H1 (cell line): ENCODE measurements around the gene CACNA2D1. TPM values are rescaled to one million over a fixed set of nuclear protein-coding genes. Genes with fewer than 3 reads are reported as not detected.

Experiments used
- CREB1 ChIP-seq: IDR thresholded peaks from 2 replicates; pipeline ENCODE4 v1.6.1; 2012; ENCODE audit warnings: inconsistent platforms
- POLR2A ChIP-seq, 2 experiments: IDR thresholded peaks; 1 replicate in 1 of 2; 2 replicates in 1 of 2; pipeline ENCODE4 v1.6.1; 2011; ENCODE audit warnings: low read depth in 2 of 2, low read length in 2 of 2, mild to moderate bottlenecking in 2 of 2; ENCODE audit errors: control extremely low read depth in 1 of 2
- RFX5 ChIP-seq: IDR thresholded peaks from 2 replicates; pipeline ENCODE4 v1.6.1; 2011; ENCODE audit warnings: low read depth, low read length, improper control_type of control experiment, borderline replicate concordance
- RNF2 ChIP-seq: fragments of 200-900, 300-1000 bp; sonication (generic); IDR thresholded peaks from 2 replicates; pipeline ENCODE4 v1.7.1; 2016; ENCODE audit warnings: borderline replicate concordance, low read depth, mild to moderate bottlenecking, antibody characterized with exemption, low read length; ENCODE audit not compliant: poor library complexity, severe bottlenecking; ENCODE audit errors: missing control alignments
- RXRA ChIP-seq: IDR thresholded peaks from 2 replicates; pipeline ENCODE4 v1.6.1; 2011; ENCODE audit warnings: low read depth, mild to moderate bottlenecking, low read length, moderate library complexity; ENCODE audit not compliant: insufficient read depth
- TCF12 ChIP-seq: IDR thresholded peaks from 2 replicates; pipeline ENCODE4 v1.6.1; 2011; ENCODE audit warnings: low read depth, mild to moderate bottlenecking, low read length
- polyA plus RNA-seq, 7 experiments: library from polyadenylated mRNA; depleted of rRNA in 3 of 7; stranded (reverse) in 5 of 7; unstranded in 2 of 7; fragments of >200 nt in 5 of 7; fragments of 200-250 nt in 2 of 7; gene quantifications; 1 replicate in 5 of 7; 2 replicates in 1 of 7; 4 replicates in 1 of 7; pipeline versions ENCODE4 v1.2.1 to v1.2.3, GENCODE V29; 2011 to 2013; ENCODE audit warnings: missing spikeins in 2 of 7, mixed read lengths in 2 of 7
- total RNA-seq: library from RNA; stranded (reverse); fragmentation: NEBNext Ultra II Directional; extraction: Animal tissue kit (Norgen Biotek cat#: 25700); gene quantifications from 2 replicates; pipeline ENCODE4 v1.2.1, GENCODE V29; 2021

Gene CACNA2D1
- total and polyA plus RNA-seq, 2 of the 8 experiments (the other 6 are each of a cell fraction or from before 2014, with no cell fraction given): 4.3 to 27.3 TPM

DNA sequence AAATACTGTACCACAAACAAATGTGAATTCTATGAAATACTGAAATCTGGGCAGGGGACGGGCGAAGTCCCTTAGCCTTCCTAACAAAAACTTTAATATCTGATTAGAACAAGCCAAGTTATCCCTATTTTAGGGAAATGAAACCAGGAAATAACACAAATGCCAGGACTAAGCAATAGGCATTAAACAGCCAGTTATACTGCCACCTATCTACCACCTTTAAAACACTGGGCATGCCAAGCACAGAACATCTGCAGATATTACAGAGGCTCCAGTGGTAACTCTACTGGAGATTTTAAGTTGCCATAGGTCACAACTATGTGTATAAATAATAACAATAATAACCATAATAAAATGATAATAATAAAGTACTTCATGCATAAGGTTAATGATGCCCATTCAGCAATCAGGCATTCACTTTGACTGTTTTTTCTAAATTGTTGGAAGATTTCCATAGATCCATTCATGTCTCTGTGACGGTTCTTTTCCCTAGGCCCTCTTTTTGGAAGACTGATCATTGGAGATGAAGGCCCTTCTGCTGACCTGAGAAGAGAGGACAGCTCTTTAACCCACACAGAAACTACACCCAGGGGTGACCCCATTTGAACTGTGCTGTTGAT, 195.7 kb downstream of the CACNA2D1 start (continued):
- TF ChIP-seq CREB1 (no peak), RFX5 (no peak), TCF12 (no peak), RNF2 (no peak), RXRA (no peak), POLR2A (IDR thresholded peaks at IDR 0.05; ENCODE audit: control extremely low read depth in 1 of 2, low read depth in 2 of 2, low read length in 2 of 2) (no peak)
